GM12878 (cell line): ENCODE data around the gene RCC2. TPM values are rescaled to one million over a fixed set of nuclear protein-coding genes. Genes with fewer than 3 reads are reported as not detected.

ENCODE experiments used
- ATAC-seq: fragments of 200-7000 bp; cut with Tn5 transposase; 3 replicates; pipeline ENCODE4 v1.9.1; 2020; ENCODE audit warnings: mild to moderate bottlenecking, moderate library complexity
- BruUV-seq: library from RNA; stranded (reverse); fragments of 400-500 nt; replicated peaks from 2 replicates; lab custom pipeline; 2021; lab: Mats Ljungman, UMichigan
- CTCF ChIA-PET: fragments of 300-600 bp; sonication (Branson Sonifier 250); formaldehyde crosslinking; extraction: SDS; loops from one replicate; lab custom pipeline; 2021; ENCODE audit warnings: inconsistent platforms; lab: Yijun Ruan, JAX
- POLR2A ChIA-PET: fragments of 350-600 bp; formaldehyde crosslinking; extraction: SDS; loops from one replicate; lab custom pipeline; 2021; ENCODE audit warnings: inconsistent platforms; lab: Charles Lee
- RAD21 ChIA-PET: fragments of 300-600 bp; sonication (Branson Sonifier 250); formaldehyde crosslinking; loops from one replicate; lab custom pipeline; 2023; ENCODE audit warnings: antibody characterized with exemption; ENCODE audit not compliant: unreplicated experiment; lab: Charles Lee
- SMC1A ChIA-PET: fragments of 300-600 bp; sonication (Branson Sonifier 250); formaldehyde crosslinking; loops from one replicate; lab custom pipeline; 2023; ENCODE audit not compliant: unreplicated experiment, uncharacterized antibody; lab: Charles Lee
- DNase-seq: peaks from one replicate; pipeline ENCODE4 v3.0.0-alpha.2; 2011; ENCODE audit warnings: low read depth, low spot score
- FAIRE-seq: peaks from 3 replicates; lab custom pipeline; 2011; peaks lifted over from hg19 to GRCh38; lab: Jason Lieb, UNC
- H2AFZ ChIP-seq: 2 replicates; pipeline ENCODE4 v1.6.0; 2011; ENCODE audit warnings: low read depth, low read length, control low read depth; ENCODE audit not compliant: control insufficient read depth
- H3K27ac ChIP-seq: 2 replicates; pipeline ENCODE4 v1.5.1; 2011; ENCODE audit warnings: control low read depth; ENCODE audit not compliant: control insufficient read depth, insufficient read depth
- H3K27me3 ChIP-seq, 2 experiments: replicated peaks in 1 of 2; 2 replicates each; pipeline versions ENCODE4 v1.6.0 to v1.6.1; 2011; ENCODE audit warnings: low read length in 1 of 2; ENCODE audit not compliant: control insufficient read depth in 2 of 2, insufficient read depth in 2 of 2
- H3K36me3 ChIP-seq, 2 experiments: 2 replicates each; pipeline ENCODE4 v1.5.1; 2011; ENCODE audit warnings: low read length in 1 of 2; ENCODE audit not compliant: control insufficient read depth in 2 of 2, insufficient read depth in 2 of 2
- H3K4me1 ChIP-seq: 2 replicates; pipeline ENCODE4 v1.6.1; 2011; ENCODE audit warnings: mild to moderate bottlenecking, low read length, moderate library complexity, mixed read lengths; ENCODE audit not compliant: control insufficient read depth, insufficient read depth
- H3K4me2 ChIP-seq: 2 replicates; pipeline ENCODE4 v1.6.0; 2011; ENCODE audit warnings: control low read depth; ENCODE audit not compliant: control insufficient read depth, insufficient read depth
- H3K4me3 ChIP-seq: fragments of 200-600 bp; sonication (generic); 2 replicates; pipeline ENCODE4 v1.5.1; 2016
- H3K79me2 ChIP-seq: 2 replicates; pipeline ENCODE4 v1.6.0; 2011; ENCODE audit warnings: low read length; ENCODE audit not compliant: control insufficient read depth, insufficient read depth
- H3K9ac ChIP-seq: 2 replicates; pipeline ENCODE4 v1.8.0; 2011; ENCODE audit warnings: low read length, control low read depth, mixed read lengths; ENCODE audit not compliant: control insufficient read depth, insufficient read depth
- H3K9me3 ChIP-seq: replicated peaks from 3 replicates; pipeline ENCODE4 v1.5.1; 2011; ENCODE audit warnings: mild to moderate bottlenecking, low read length; ENCODE audit not compliant: control insufficient read depth, insufficient read depth
- H4K20me1 ChIP-seq: 2 replicates; pipeline ENCODE4 v1.6.0; 2011; ENCODE audit not compliant: control insufficient read depth, insufficient read depth
- FOXM1 ChIP-seq: IDR thresholded peaks from 2 replicates; pipeline ENCODE4 v1.6.1; 2012; ENCODE audit warnings: low read depth, mild to moderate bottlenecking, inconsistent platforms, low read length, moderate library complexity
- HDAC2 ChIP-seq: fragments of 200-600 bp; sonication (generic); IDR thresholded peaks from 2 replicates; pipeline ENCODE4 v1.6.1; 2017
- IKZF1 ChIP-seq: fragments of 450-650 bp; conservative IDR thresholded peaks from 2 replicates; pipeline ENCODE4 v1.6.1; 2017; ENCODE audit warnings: antibody characterized with exemption, mild to moderate bottlenecking
- IRF4 ChIP-seq: IDR thresholded peaks from 2 replicates; pipeline ENCODE4 v1.6.1; 2011; ENCODE audit warnings: low read depth, low read length
- NFYB ChIP-seq: IDR thresholded peaks from 2 replicates; pipeline ENCODE4 v1.6.1; 2011; ENCODE audit warnings: low read depth, mild to moderate bottlenecking, low read length, improper control_type of control experiment, moderate library complexity; ENCODE audit not compliant: insufficient read depth
- RBBP5 ChIP-seq: fragments of 200-600 bp; sonication (generic); conservative IDR thresholded peaks from 2 replicates; pipeline ENCODE4 v1.6.1; 2016
- RCOR1 ChIP-seq: conservative IDR thresholded peaks from 2 replicates; pipeline ENCODE4 v1.6.1; 2012; ENCODE audit warnings: low read depth, low read length, improper control_type of control experiment
- RFX5 ChIP-seq: IDR thresholded peaks from 2 replicates; pipeline ENCODE4 v1.6.1; 2011; ENCODE audit warnings: low read depth, low read length, improper control_type of control experiment
- ZNF217 ChIP-seq: fragments of 450-650 bp; IDR thresholded peaks from 2 replicates; pipeline ENCODE4 v1.6.1; 2017; ENCODE audit warnings: antibody characterized with exemption, mild to moderate bottlenecking
- ZNF24 ChIP-seq: fragments of 450-650 bp; IDR thresholded peaks from 2 replicates; pipeline ENCODE4 v1.6.1; 2017; ENCODE audit warnings: antibody characterized with exemption, mild to moderate bottlenecking
- ZNF384 ChIP-seq: IDR thresholded peaks from 2 replicates; pipeline ENCODE4 v1.6.1; 2012; ENCODE audit warnings: low read depth, mild to moderate bottlenecking, low read length, improper control_type of control experiment, borderline replicate concordance
- WGBS: methylation state at CpG from one replicate; pipeline ENCODE4 v1.1.6; 2016; ENCODE audit warnings: low lambda C conversion rate; ENCODE audit not compliant: insufficient replicate concordance, insufficient coverage; ENCODE audit errors: missing lambda C conversion rate; 5-methylcytosine and 5-hydroxymethylcytosine counted together
- in situ Hi-C: fragments of 300-500 bp; cut with MboI; formaldehyde crosslinking; loops from 9 replicates; pipeline ENCODE4 v1.14.3; 2018; ENCODE audit warnings: mixed read lengths
- intact Hi-C: fragments of 100-400 bp; cut with micrococcal nuclease; formaldehyde crosslinking; loops from one replicate; pipeline ENCODE4 v1.14.2; 2022; ENCODE audit not compliant: unreplicated experiment
- polyA plus RNA-seq, 11 experiments: library from polyadenylated mRNA; depleted of rRNA in 4 of 11; unstranded in 6 of 11; stranded (reverse) in 5 of 11; fragments of >200 nt; fragmentation: Nextera tagmentation in 4 of 11; fragmentation: Illumina TruSeq in 1 of 11; extraction: Ambion mirVana in 4 of 11; extraction: Trizol in 1 of 11; gene quantifications; 1 replicate in 1 of 11; 2 replicates in 10 of 11; pipeline versions ENCODE4 v1.2.1 to v1.2.3, GENCODE V29; 2011 to 2016; ENCODE audit warnings: inconsistent platforms in 2 of 11, missing spikeins in 2 of 11, low read depth in 1 of 11
- total RNA-seq, 4 experiments: library from RNA; depleted of rRNA in 3 of 4; stranded (reverse); fragments of >200 nt in 3 of 4; fragmentation: Illumina TruSeq in 1 of 4; extraction: Trizol in 1 of 4; gene quantifications; 2 replicates each; pipeline versions ENCODE4 v1.2.1 to v1.2.3, GENCODE V29; 2013 to 2021
- TF ChIP-seq, protein P1 (sequence below): IDR thresholded peaks from 2 replicates; pipeline ENCODE4 v1.6.1; 2012; ENCODE audit warnings: low read length, inconsistent platforms

RCC2 gene
- total and polyA plus RNA-seq, 10 of the 15 experiments (the other 5 are each of a cell fraction or from before 2014, with no cell fraction given) = 10.7 to 176 (median 85.5) TPM

GRCh38 chr1:17365293-17365692 lies 74.2 kb downstream of the RCC2 start:
- H3K4me2 ChIP-seq = no peak overlapping the region
- ChIA-PET SMC1A (no interaction called here), POLR2A (no interaction called here), CTCF (no interaction called here)
- H3K79me2 ChIP-seq = no peaks in the 10 kb centered on the region
- no peak for ATAC-seq
- intact Hi-C loops = no loop called here
- no peaks in the 10 kb centered on the region for H3K36me3 ChIP-seq
- no peak overlapping the region for H3K4me3 ChIP-seq
- no peak for DNase-seq
- H3K27ac ChIP-seq = no peak overlapping the region
- H3K9ac ChIP-seq = no peak overlapping the region
- no peak for TF ChIP-seq IRF4
- TF ChIP-seq RBBP5 = no peak
- TF ChIP-seq, protein P1, sequence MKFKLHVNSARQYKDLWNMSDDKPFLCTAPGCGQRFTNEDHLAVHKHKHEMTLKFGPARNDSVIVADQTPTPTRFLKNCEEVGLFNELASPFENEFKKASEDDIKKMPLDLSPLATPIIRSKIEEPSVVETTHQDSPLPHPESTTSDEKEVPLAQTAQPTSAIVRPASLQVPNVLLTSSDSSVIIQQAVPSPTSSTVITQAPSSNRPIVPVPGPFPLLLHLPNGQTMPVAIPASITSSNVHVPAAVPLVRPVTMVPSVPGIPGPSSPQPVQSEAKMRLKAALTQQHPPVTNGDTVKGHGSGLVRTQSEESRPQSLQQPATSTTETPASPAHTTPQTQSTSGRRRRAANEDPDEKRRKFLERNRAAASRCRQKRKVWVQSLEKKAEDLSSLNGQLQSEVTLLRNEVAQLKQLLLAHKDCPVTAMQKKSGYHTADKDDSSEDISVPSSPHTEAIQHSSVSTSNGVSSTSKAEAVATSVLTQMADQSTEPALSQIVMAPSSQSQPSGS = no peak
- TF ChIP-seq HDAC2 = no peak
- TF ChIP-seq ZNF24 = no peak
- TF ChIP-seq ZNF217 = no peak
- TF ChIP-seq FOXM1 = no peak
- TF ChIP-seq RFX5 = no peak
- no peak for TF ChIP-seq NFYB
- TF ChIP-seq RCOR1 = no peak
- TF ChIP-seq ZNF384 = no peak
- TF ChIP-seq IKZF1 = no peak
- TF ChIP-seq, all 136 proteins: peak for 0
- H3K27me3 ChIP-seq = no peaks in the 10 kb centered on the region; a peak in 1 of 4 replicates
- 22% methylated on average over 3 of the region's 3 CpGs for WGBS
- H3K9me3 ChIP-seq = no peaks in the 10 kb centered on the region
- H2AFZ ChIP-seq = no peak overlapping the region
- no TSS peak for BruUV-seq
- in situ Hi-C loops = no loop called here
- RAD21 ChIA-PET = no interaction called here
- FAIRE-seq = no peak
- no peaks in the 10 kb centered on the region for H3K4me1 ChIP-seq
- H4K20me1 ChIP-seq = no peaks in the 10 kb centered on the region
